NB4 (cell line): ENCODE measurements around the gene KLHL3.

Experiments
- DNase-seq: peaks from one replicate; pipeline ENCODE4 v3.0.0; 2010; ENCODE audit warnings: low read depth
- H3K4me3 ChIP-seq: one replicate; pipeline ENCODE4 v1.5.1; 2011; ENCODE audit warnings: mild to moderate bottlenecking, low read depth, low read length, moderate library complexity
- CTCF ChIP-seq: IDR thresholded peaks from one replicate; pipeline ENCODE4 v1.5.1; 2012; ENCODE audit warnings: low read depth, low read length
- MAX ChIP-seq: IDR thresholded peaks from 2 replicates; pipeline ENCODE4 v1.6.1; 2011; ENCODE audit warnings: low read depth, low read length
- MYC ChIP-seq: IDR thresholded peaks from 2 replicates; pipeline ENCODE4 v1.6.1; 2011; ENCODE audit warnings: low read depth, low read length
- POLR2A ChIP-seq: IDR thresholded peaks from 2 replicates; pipeline ENCODE4 v1.6.1; 2011; ENCODE audit warnings: mild to moderate bottlenecking; ENCODE audit not compliant: insufficient read length; ENCODE audit errors: extremely low read depth

The KLHL3 gene

GRCh38 chr5:137616046-137616445, 119.8 kb downstream of the KLHL3 start:
- no peak for DNase-seq

GRCh38 chr5:137615171-137615775, 120.6 kb downstream of the KLHL3 start:
- DNase-seq = no peak
- H3K4me3 ChIP-seq = no peak overlapping the region
- TF ChIP-seq MAX (no peak), MYC (no peak), CTCF (no peak)

More at GRCh38 chr5:137616046-137616445, 119.8 kb downstream of the KLHL3 start:
- TF ChIP-seq MYC = no peak
- TF ChIP-seq CTCF = no peak
- no peak for TF ChIP-seq MAX
- TF ChIP-seq POLR2A = no peak
- no peak overlapping the region for H3K4me3 ChIP-seq

- peak; percentile 76 for DNase-seq
- TF ChIP-seq POLR2A = no peak
- peak; percentile 45 for TF ChIP-seq MYC
- no peak for TF ChIP-seq CTCF
- no peak for TF ChIP-seq MAX
- no peak overlapping the region for H3K4me3 ChIP-seq
Observed at GRCh38 chr5:137613554-137614265, 122.2 kb downstream of the KLHL3 start.

GRCh38 chr5:137612576-137612975, 123.3 kb downstream of the KLHL3 start:
- no peak overlapping the region for H3K4me3 ChIP-seq
- TF ChIP-seq MAX (no peak), POLR2A (no peak), MYC (no peak), CTCF (no peak)
- DNase-seq = no peak

- no peak for DNase-seq
- no peak overlapping the region for H3K4me3 ChIP-seq
- TF ChIP-seq MAX (no peak), CTCF (no peak), POLR2A (no peak), MYC (no peak)
Observed at GRCh38 chr5:137611794-137612435, 124.0 kb downstream of the KLHL3 start.
